Heart left ventricle (tissue), 13 donors: Measurements from ENCODE around the gene SLC2A3.

ENCODE experiments used
- POLR2A ChIP-seq, 2 donors: fragments of 450-650 bp; IDR thresholded peaks; one replicate each; pipeline ENCODE4 v1.6.1; 2017; ENCODE audit warnings: antibody characterized with exemption in 2 of 2, mild to moderate bottlenecking in 2 of 2, moderate library complexity in 2 of 2
- TF ChIP-seq, protein P1 (sequence below), 12 donors: fragments of 200-600 bp; sonication (generic) in 4 of 12; IDR thresholded peaks; one replicate each; pipeline versions ENCODE4 v1.5.0 to v1.8.0; 2018 to 2022; ENCODE audit warnings: antibody characterized with exemption in 12 of 12, mild to moderate bottlenecking in 5 of 12
- donor health status: ischemic (EF 13 %, LVEDD 7.1; RV severe dilation, severe dysfunction).
- donor health status: DM: no; HTN: yes; CAD: no.
- donor health status: DM: no; HTN: no; CAD: no.
- donor health status: ischemic (EF 25% LVEDD 6.9; RV normal size, moderate dysfunction).
- donor health status: ischemic (EF 25% LVEDD 5.7; RV mildly dilated, moderate dysfunction).
- donor health status: ischemic (EF 35%, LVEDD 5.7; RV mildly dilated, moderate dysfunction).
- donor health status: nonischemic (EF 11% LVEDD 7.7; RV severe dilation, severe dysfunction).
- donor health status: DM: yes; HTN: yes; CAD: no.
- donor health status: PGD.
- donor health status: ischemic (EF 29% LVEDD 5.4; RV normal size, mild dysfunction).
- donor health status: nonischemic (EF 23%, LVEDD 6.1; RV moderate dilation, normal function).

DNA sequence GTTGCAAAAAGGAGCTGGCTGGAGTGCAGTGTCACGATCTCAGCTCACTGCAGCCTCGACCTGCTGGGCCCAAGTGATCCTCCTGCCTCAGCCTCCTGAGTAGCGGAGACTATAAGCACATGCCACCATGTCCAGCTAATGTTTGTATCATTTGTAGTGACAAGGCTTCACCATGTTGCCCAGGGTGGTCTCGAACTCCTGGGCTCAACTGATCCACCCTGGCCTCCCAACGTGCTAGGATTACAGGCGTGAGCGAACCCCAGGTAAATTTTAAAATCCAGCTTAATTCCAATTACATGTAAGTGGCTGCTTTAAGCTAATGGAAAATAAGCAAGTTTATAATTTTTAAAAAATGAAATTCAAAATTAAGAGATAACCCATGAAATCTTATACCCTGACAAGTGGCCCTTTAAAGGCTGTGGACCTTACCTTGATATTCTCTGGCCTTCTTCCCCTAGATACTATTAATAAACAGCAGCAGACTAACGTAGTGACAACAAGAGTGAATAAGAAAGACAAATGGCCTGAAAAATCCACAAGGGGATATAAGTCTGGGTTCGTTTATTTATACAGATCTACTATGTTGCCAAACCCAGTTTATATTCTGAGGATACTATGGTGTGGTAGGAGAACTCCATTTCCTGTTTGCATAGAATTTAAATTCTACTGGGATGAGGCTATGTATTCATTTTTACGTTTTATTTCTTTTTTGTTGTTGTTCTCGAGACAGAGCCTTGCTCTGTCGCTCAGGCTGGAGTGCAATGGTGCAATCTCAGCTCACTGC is 25.6 kb upstream of the SLC2A3 start:
- TF ChIP-seq, protein P1, sequence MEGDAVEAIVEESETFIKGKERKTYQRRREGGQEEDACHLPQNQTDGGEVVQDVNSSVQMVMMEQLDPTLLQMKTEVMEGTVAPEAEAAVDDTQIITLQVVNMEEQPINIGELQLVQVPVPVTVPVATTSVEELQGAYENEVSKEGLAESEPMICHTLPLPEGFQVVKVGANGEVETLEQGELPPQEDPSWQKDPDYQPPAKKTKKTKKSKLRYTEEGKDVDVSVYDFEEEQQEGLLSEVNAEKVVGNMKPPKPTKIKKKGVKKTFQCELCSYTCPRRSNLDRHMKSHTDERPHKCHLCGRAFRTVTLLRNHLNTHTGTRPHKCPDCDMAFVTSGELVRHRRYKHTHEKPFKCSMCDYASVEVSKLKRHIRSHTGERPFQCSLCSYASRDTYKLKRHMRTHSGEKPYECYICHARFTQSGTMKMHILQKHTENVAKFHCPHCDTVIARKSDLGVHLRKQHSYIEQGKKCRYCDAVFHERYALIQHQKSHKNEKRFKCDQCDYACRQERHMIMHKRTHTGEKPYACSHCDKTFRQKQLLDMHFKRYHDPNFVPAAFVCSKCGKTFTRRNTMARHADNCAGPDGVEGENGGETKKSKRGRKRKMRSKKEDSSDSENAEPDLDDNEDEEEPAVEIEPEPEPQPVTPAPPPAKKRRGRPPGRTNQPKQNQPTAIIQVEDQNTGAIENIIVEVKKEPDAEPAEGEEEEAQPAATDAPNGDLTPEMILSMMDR (IDR thresholded peaks at IDR 0.05) = no peak
- no peak for TF ChIP-seq POLR2A (IDR thresholded peaks at IDR 0.05)
